Mesodermal cell (in vitro differentiated cells): ENCODE data around the gene KCTD8.

Experiments used
- H3K27ac ChIP-seq: 2 replicates; pipeline ENCODE4 v1.7.0; 2013; ENCODE audit warnings: mild to moderate bottlenecking, low read depth, low read length, moderate library complexity; ENCODE audit not compliant: severe bottlenecking
- H3K36me3 ChIP-seq: 2 replicates; pipeline ENCODE4 v1.7.1; 2013; ENCODE audit warnings: mild to moderate bottlenecking, low read length, moderate library complexity; ENCODE audit not compliant: control insufficient read depth, insufficient read depth
- H3K4me1 ChIP-seq: one replicate; pipeline ENCODE4 v1.7.1; 2013; ENCODE audit warnings: mild to moderate bottlenecking, low read length; ENCODE audit not compliant: insufficient read depth, control insufficient read depth, poor library complexity, severe bottlenecking
- H3K4me3 ChIP-seq: 2 replicates; pipeline ENCODE4 v1.7.0; 2013; ENCODE audit warnings: low read length, control low read depth, mild to moderate bottlenecking; ENCODE audit not compliant: insufficient read depth, poor library complexity, severe bottlenecking; ENCODE audit errors: extremely low read depth
- H3K9me3 ChIP-seq: 2 replicates; pipeline ENCODE4 v1.7.1; 2013; ENCODE audit warnings: mild to moderate bottlenecking, low read length, moderate library complexity; ENCODE audit not compliant: control insufficient read depth
- WGBS, 2 experiments: methylation state at CpG; one replicate each; pipeline ENCODE4 v1.1.5; 2013; ENCODE audit warnings: missing lambda C conversion rate in 2 of 2; ENCODE audit not compliant: insufficient coverage in 2 of 2; 5-methylcytosine and 5-hydroxymethylcytosine counted together

The KCTD8 gene

GRCh38 chr4:44162538-44163270 is 285.9 kb downstream of the KCTD8 start:
- Histone ChIP-seq H3K27ac (peak overlapping the region; percentile 67), H3K4me1 (peaks cover 8% of the 10 kb centered on the region), H3K36me3 (no peaks in the 10 kb centered on the region), H3K4me3 (no peak overlapping the region), H3K9me3 (no peaks in the 10 kb centered on the region)
- WGBS, 2 experiments, result 100% methylated on average over 1 to 2 of the region's 2 CpGs

GRCh38 chr4:44161756-44162155 is 286.9 kb downstream of the KCTD8 start:
- Histone ChIP-seq H3K27ac (no peak overlapping the region), H3K4me3 (no peak overlapping the region)

GRCh38 chr4:44160776-44161367 is 287.7 kb downstream of the KCTD8 start:
- no peak overlapping the region for H3K4me3 ChIP-seq
- no peaks in the 10 kb centered on the region for H3K36me3 ChIP-seq
- H3K27ac ChIP-seq, result no peak overlapping the region
- H3K4me1 ChIP-seq, result peaks cover 11% of the 10 kb centered on the region
- WGBS, 2 experiments, result 73 to 89% methylated on average over 2 of the region's 4 CpGs
- H3K9me3 ChIP-seq, result no peaks in the 10 kb centered on the region

More at GRCh38 chr4:44161756-44162155, 286.9 kb downstream of the KCTD8 start:
- Histone ChIP-seq H3K4me1 (peaks cover 11% of the 10 kb centered on the region), H3K36me3 (no peaks in the 10 kb centered on the region), H3K9me3 (no peaks in the 10 kb centered on the region)
- 60 to 83% methylated on average over 1 of the region's 3 CpGs for WGBS, 2 experiments

- Histone ChIP-seq H3K4me1 (peaks cover 11% of the 10 kb centered on the region), H3K9me3 (no peaks in the 10 kb centered on the region)
- 83% methylated on average over 1 of the region's 1 CpG; no CpG with 5 or more reads in 1 of the 2 experiments for WGBS, 2 experiments
Observed at GRCh38 chr4:44159991-44160390, 288.6 kb downstream of the KCTD8 start.

GRCh38 chr4:44157611-44158277 is 290.9 kb downstream of the KCTD8 start:
- Histone ChIP-seq H3K4me3 (no peak overlapping the region), H3K9me3 (no peaks in the 10 kb centered on the region), H3K27ac (peak overlapping the region; percentile 30), H3K36me3 (no peaks in the 10 kb centered on the region), H3K4me1 (peaks cover 11% of the 10 kb centered on the region)
- WGBS, 2 experiments, result 60 to 100% methylated on average over 2 of the region's 6 CpGs

More at GRCh38 chr4:44159991-44160390, 288.6 kb downstream of the KCTD8 start:
- Histone ChIP-seq H3K4me3 (no peak overlapping the region), H3K36me3 (no peaks in the 10 kb centered on the region), H3K27ac (no peak overlapping the region)

- WGBS, 2 experiments, result 67 to 70% methylated on average over 1 to 2 of the region's 3 CpGs
- Histone ChIP-seq H3K36me3 (no peaks in the 10 kb centered on the region), H3K4me3 (no peak overlapping the region), H3K4me1 (peaks cover 12% of the 10 kb centered on the region), H3K27ac (peak overlapping the region; percentile 26), H3K9me3 (peaks cover 10% of the 10 kb centered on the region)
Observed at GRCh38 chr4:44150091-44150576, 298.5 kb downstream of the KCTD8 start.

GRCh38 chr4:44149282-44149681 is 299.3 kb downstream of the KCTD8 start:
- Histone ChIP-seq H3K36me3 (no peaks in the 10 kb centered on the region), H3K4me3 (no peak overlapping the region), H3K27ac (no peak overlapping the region), H3K4me1 (peaks cover 12% of the 10 kb centered on the region), H3K9me3 (peaks cover 10% of the 10 kb centered on the region)
- no CpG with 5 or more reads among the region's 2 CpGs for WGBS, 2 experiments

- peaks cover 12% of the 10 kb centered on the region for H3K4me1 ChIP-seq
- peaks cover 10% of the 10 kb centered on the region for H3K9me3 ChIP-seq
- H3K4me3 ChIP-seq, result no peak overlapping the region
- H3K36me3 ChIP-seq, result no peaks in the 10 kb centered on the region
- no peak overlapping the region for H3K27ac ChIP-seq
- no CpG with 5 or more reads among the region's 1 CpG for WGBS, 2 experiments
Observed at GRCh38 chr4:44147571-44148075, 301.0 kb downstream of the KCTD8 start.

- no peaks in the 10 kb centered on the region for H3K36me3 ChIP-seq
- 80 to 100% methylated on average over 1 of the region's 1 CpG for WGBS, 2 experiments
- H3K9me3 ChIP-seq, result peaks cover 10% of the 10 kb centered on the region
- peaks cover 12% of the 10 kb centered on the region for H3K4me1 ChIP-seq
- H3K27ac ChIP-seq, result no peak overlapping the region
- no peak overlapping the region for H3K4me3 ChIP-seq
Observed at GRCh38 chr4:44146516-44146915, 302.1 kb downstream of the KCTD8 start.

GRCh38 chr4:44145868-44146267 is 302.7 kb downstream of the KCTD8 start:
- peaks cover 12% of the 10 kb centered on the region for H3K4me1 ChIP-seq
- no peak overlapping the region for H3K27ac ChIP-seq
- no peaks in the 10 kb centered on the region for H3K36me3 ChIP-seq
- no peak overlapping the region for H3K4me3 ChIP-seq
- peaks cover 10% of the 10 kb centered on the region for H3K9me3 ChIP-seq
